Stimulated activated effector memory CD8-positive, alpha-beta T cell treated with anti-CD3 and anti-CD28 coated beads, Interleukin-12 subunit alpha, Interleukin-12 subunit beta, amount 100 ng/mL, for 72 hours (primary cell): Measurements from ENCODE around the gene VWA5A.

ENCODE experiments used
- ATAC-seq: fragments of 150-1000 bp; cut with Tn5 transposase; 2 replicates; pipeline ENCODE4 v1.10.0; 2021
- DNase-seq, 2 donors: peaks; one replicate each; pipeline ENCODE4 v3.0.0; 2021 to 2022; ENCODE audit warnings: low spot score in 2 of 2
- H3K27ac Mint-ChIP-seq: one replicate; pipeline ENCODE4 v1.8.0; 2022; ENCODE audit warnings: mild to moderate bottlenecking, mixed read lengths
- H3K36me3 Mint-ChIP-seq: one replicate; pipeline ENCODE4 v1.8.0; 2022; ENCODE audit warnings: mild to moderate bottlenecking, mixed read lengths
- H3K4me1 Mint-ChIP-seq: one replicate; pipeline ENCODE4 v1.8.0; 2022; ENCODE audit warnings: mixed read lengths
- H3K4me3 Mint-ChIP-seq: one replicate; pipeline ENCODE4 v1.8.0; 2022; ENCODE audit warnings: mild to moderate bottlenecking, mixed read lengths
- H3K9me3 Mint-ChIP-seq: one replicate; pipeline ENCODE4 v1.8.0; 2022; ENCODE audit warnings: mixed read lengths

VWA5A gene

GRCh38 chr11:124114942-124115781 lies at the start of gene VWA5A:
TSS of gene VWA5A (plus strand) at chr11:124115450. CDS start at chr11:124117512, 2,062 bp downstream.
- H3K36me3 Mint-ChIP-seq: no peaks in the 10 kb centered on the region
- H3K4me3 Mint-ChIP-seq: peak within 1 kb of the TSS; percentile 74
- ATAC-seq (peak; percentile 97), DNase-seq (peak; percentile 7 to 76)
- no peaks in the 10 kb centered on the region for H3K9me3 Mint-ChIP-seq
- no peaks in the 10 kb centered on the region for H3K4me1 Mint-ChIP-seq
- H3K27ac Mint-ChIP-seq: peak within 1 kb of the TSS; percentile 26

GRCh38 chr11:124068601-124069110 lies 46.6 kb upstream of the VWA5A start:
- Mint-ChIP-seq H3K4me1 (no peaks in the 10 kb centered on the region), H3K27ac (no peak overlapping the region), H3K4me3 (no peak overlapping the region), H3K36me3 (no peaks in the 10 kb centered on the region), H3K9me3 (no peaks in the 10 kb centered on the region)
- ATAC-seq (no peak), DNase-seq (no peak)

GRCh38 chr11:124069429-124070401 lies 45.5 kb upstream of the VWA5A start:
- H3K27ac Mint-ChIP-seq: no peak overlapping the region
- peak; percentile 84 for ATAC-seq

GRCh38 chr11:124070915-124071622 lies 44.2 kb upstream of the VWA5A start:
- Mint-ChIP-seq H3K36me3 (no peaks in the 10 kb centered on the region), H3K27ac (no peak overlapping the region), H3K4me1 (no peaks in the 10 kb centered on the region), H3K4me3 (no peak overlapping the region), H3K9me3 (no peaks in the 10 kb centered on the region)
- ATAC-seq (peak; percentile 40), DNase-seq (peak; percentile 26 to 75)

More at GRCh38 chr11:124069429-124070401, 45.5 kb upstream of the VWA5A start:
- Mint-ChIP-seq H3K4me1 (no peaks in the 10 kb centered on the region), H3K4me3 (no peak overlapping the region), H3K9me3 (no peaks in the 10 kb centered on the region), H3K36me3 (no peaks in the 10 kb centered on the region)
- DNase-seq: peak in 1 of 2 donors; percentile 61

- Mint-ChIP-seq H3K27ac (no peak overlapping the region), H3K9me3 (no peaks in the 10 kb centered on the region)
- ATAC-seq: no peak
These were observed 43.7 kb upstream of the VWA5A start for GRCh38 chr11:124071623-124071948.

GRCh38 chr11:124072147-124072546 lies 43.1 kb upstream of the VWA5A start:
- H3K27ac Mint-ChIP-seq: no peak overlapping the region
- ATAC-seq (no peak), DNase-seq (no peak)
- no peak overlapping the region for H3K4me3 Mint-ChIP-seq
- no peaks in the 10 kb centered on the region for H3K4me1 Mint-ChIP-seq
- H3K36me3 Mint-ChIP-seq: no peaks in the 10 kb centered on the region
- no peaks in the 10 kb centered on the region for H3K9me3 Mint-ChIP-seq

More at GRCh38 chr11:124071623-124071948, 43.7 kb upstream of the VWA5A start:
- Mint-ChIP-seq H3K36me3 (no peaks in the 10 kb centered on the region), H3K4me3 (no peak overlapping the region), H3K4me1 (no peaks in the 10 kb centered on the region)
- DNase-seq: no peak

- ATAC-seq (peak; percentile 22), DNase-seq (no peak)
- H3K4me3 Mint-ChIP-seq: no peak overlapping the region
- H3K4me1 Mint-ChIP-seq: no peaks in the 10 kb centered on the region
- no peaks in the 10 kb centered on the region for H3K9me3 Mint-ChIP-seq
- no peak overlapping the region for H3K27ac Mint-ChIP-seq
- H3K36me3 Mint-ChIP-seq: no peaks in the 10 kb centered on the region
These were observed 40.7 kb upstream of the VWA5A start for GRCh38 chr11:124074554-124074953.

GRCh38 chr11:124075492-124075840 lies 39.8 kb upstream of the VWA5A start:
- no peaks in the 10 kb centered on the region for H3K36me3 Mint-ChIP-seq
- H3K27ac Mint-ChIP-seq: no peak overlapping the region
- ATAC-seq (peak; percentile 36), DNase-seq (no peak)
- no peak overlapping the region for H3K4me3 Mint-ChIP-seq
- H3K9me3 Mint-ChIP-seq: no peaks in the 10 kb centered on the region
- no peaks in the 10 kb centered on the region for H3K4me1 Mint-ChIP-seq

- Mint-ChIP-seq H3K4me1 (no peaks in the 10 kb centered on the region), H3K9me3 (no peaks in the 10 kb centered on the region), H3K36me3 (no peaks in the 10 kb centered on the region), H3K4me3 (peak overlapping the region; percentile 23), H3K27ac (no peak overlapping the region)
- DNase-seq: no peak
- peak; percentile 47 for ATAC-seq
These were observed 39.2 kb upstream of the VWA5A start for GRCh38 chr11:124075841-124076651.

- H3K27ac Mint-ChIP-seq: no peak overlapping the region
- no peaks in the 10 kb centered on the region for H3K9me3 Mint-ChIP-seq
- no peaks in the 10 kb centered on the region for H3K4me1 Mint-ChIP-seq
- no peak for ATAC-seq
- no peak overlapping the region for H3K4me3 Mint-ChIP-seq
- H3K36me3 Mint-ChIP-seq: no peaks in the 10 kb centered on the region
- no peak for DNase-seq
These were observed 38.0 kb upstream of the VWA5A start for GRCh38 chr11:124077266-124077665.

- H3K27ac Mint-ChIP-seq: no peak overlapping the region
These were observed 36.7 kb upstream of the VWA5A start for GRCh38 chr11:124078591-124078990.

GRCh38 chr11:124079631-124080326 lies 35.5 kb upstream of the VWA5A start:
- DNase-seq (no peak), ATAC-seq (no peak)
- Mint-ChIP-seq H3K27ac (no peak overlapping the region), H3K9me3 (no peaks in the 10 kb centered on the region), H3K36me3 (no peaks in the 10 kb centered on the region), H3K4me3 (no peak overlapping the region), H3K4me1 (no peaks in the 10 kb centered on the region)

More at GRCh38 chr11:124078591-124078990, 36.7 kb upstream of the VWA5A start:
- H3K9me3 Mint-ChIP-seq: no peaks in the 10 kb centered on the region
- no peaks in the 10 kb centered on the region for H3K4me1 Mint-ChIP-seq
- H3K4me3 Mint-ChIP-seq: no peak overlapping the region
- ATAC-seq: no peak
- H3K36me3 Mint-ChIP-seq: no peaks in the 10 kb centered on the region
- DNase-seq: no peak

- H3K27ac Mint-ChIP-seq: no peak overlapping the region
- ATAC-seq: no peak
- no peaks in the 10 kb centered on the region for H3K4me1 Mint-ChIP-seq
- DNase-seq: no peak
- H3K36me3 Mint-ChIP-seq: no peaks in the 10 kb centered on the region
- H3K4me3 Mint-ChIP-seq: no peak overlapping the region
- H3K9me3 Mint-ChIP-seq: no peaks in the 10 kb centered on the region
These were observed 34.8 kb upstream of the VWA5A start for GRCh38 chr11:124080327-124081001.
